ENCODE data around the gene GABRG3.

- TF ChIP-seq POLR2AphosphoS5 (IDR thresholded peaks at IDR 0.05), result no peak
- no peak for TF ChIP-seq CTCF (IDR thresholded peaks at IDR 0.05)
Measured at GRCh38 chr15:27260523-27260922, 289.5 kb downstream of the GABRG3 start.
